NB4 (cell line): ENCODE data around the gene CD93.

Source experiments
- CTCF ChIP-seq: IDR thresholded peaks from one replicate; pipeline ENCODE4 v1.5.1; 2012; ENCODE audit warnings: low read depth, low read length
- POLR2A ChIP-seq: IDR thresholded peaks from 2 replicates; pipeline ENCODE4 v1.6.1; 2011; ENCODE audit warnings: mild to moderate bottlenecking; ENCODE audit not compliant: insufficient read length; ENCODE audit errors: extremely low read depth

DNA sequence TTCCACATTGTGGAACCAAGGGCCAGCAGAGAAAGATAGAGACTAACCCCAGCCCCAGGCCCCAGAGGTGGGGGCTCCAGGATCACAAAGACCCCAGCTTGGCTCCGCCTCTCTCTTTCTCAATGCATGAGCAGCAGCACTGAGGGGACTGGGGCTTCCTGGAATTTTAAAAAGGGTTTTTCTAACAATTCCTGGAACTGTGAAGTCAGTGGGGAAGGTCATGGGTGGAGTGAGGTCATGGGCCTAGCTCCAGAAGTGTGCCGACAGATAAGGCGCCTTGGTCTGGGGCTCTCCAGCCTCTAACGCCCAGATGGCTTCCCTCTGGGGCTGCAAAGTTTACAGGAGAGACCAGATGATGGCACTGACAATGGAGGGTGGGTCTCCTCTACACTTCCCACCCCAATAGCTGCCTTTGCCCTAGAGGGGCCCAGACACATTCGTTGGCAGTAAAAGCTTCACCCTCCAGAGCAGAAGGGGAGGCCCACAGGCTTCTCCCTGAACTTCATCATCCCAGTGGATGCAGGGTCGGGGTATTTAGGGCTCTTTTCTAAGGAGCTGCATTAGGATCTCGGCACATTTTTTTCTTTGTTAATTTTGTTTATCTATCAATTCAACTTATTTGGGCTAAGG lies 46.9 kb upstream of the CD93 start:
- TF ChIP-seq POLR2A = no peak
- TF ChIP-seq CTCF = no peak
